HPDE6-E6E7 (cell line): ENCODE measurements around the gene MSANTD2.
A peak's percentile ranks its signal among the peaks of the same experiment; 100 is the strongest.

Experiments
- DNase-seq: peaks from one replicate; pipeline ENCODE4 v3.0.0; 2011; ENCODE audit warnings: missing footprints; ENCODE audit errors: extremely low spot score

The MSANTD2 gene

DNA sequence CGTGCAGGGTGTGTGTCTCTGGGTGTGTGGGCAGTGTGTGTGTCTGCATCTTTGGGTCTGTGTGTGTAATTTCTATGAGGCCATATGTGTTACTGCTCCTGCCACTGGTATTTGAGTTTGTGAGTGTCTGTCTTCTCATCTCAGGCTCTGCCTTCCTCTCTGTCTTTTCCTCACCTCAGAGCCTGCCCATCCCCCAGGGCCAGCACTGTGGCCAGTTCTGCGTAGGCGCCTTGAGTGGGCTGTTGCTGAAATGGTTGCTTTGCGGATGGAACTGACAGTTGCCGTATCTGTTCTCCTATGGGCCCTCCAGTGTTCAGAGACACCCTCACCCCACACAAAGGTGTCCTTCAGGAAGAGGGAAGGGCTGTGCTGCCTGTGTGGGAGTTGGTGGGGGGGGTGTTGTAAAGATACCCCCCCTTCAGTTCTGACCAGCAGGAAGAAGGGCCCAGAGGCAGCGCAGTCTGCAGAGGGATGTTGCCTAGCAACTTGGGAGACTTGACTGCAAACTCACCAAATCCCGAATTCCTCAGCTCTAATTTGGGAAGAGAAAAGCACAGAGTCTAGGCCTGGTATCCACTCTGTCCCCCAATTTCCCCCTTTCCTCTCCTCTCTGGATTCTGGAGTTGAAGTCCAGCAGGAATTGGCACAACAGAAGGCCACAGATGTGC, 62.4 kb downstream of the MSANTD2 start:
- DNase-seq: no peak

DNA sequence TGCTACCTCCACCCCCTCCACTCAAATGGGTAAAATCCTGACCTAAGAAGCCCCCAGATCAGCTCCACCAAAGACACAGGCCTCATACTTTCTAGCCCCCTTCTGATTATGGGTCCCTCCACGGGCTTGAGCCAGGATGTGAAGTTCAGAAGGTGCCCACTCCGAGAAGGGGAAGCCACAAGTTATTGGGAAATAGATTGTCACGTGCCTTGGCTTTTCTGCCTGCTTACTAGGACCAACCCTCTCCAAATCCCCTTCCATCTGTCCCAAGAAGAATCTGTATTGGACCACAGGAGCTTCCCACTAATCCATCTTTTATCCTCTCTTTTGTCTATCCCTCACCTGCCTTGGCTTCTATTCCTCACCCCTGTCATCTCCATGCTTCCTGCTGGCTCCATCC, 63.5 kb downstream of the MSANTD2 start:
- no peak for DNase-seq

DNA sequence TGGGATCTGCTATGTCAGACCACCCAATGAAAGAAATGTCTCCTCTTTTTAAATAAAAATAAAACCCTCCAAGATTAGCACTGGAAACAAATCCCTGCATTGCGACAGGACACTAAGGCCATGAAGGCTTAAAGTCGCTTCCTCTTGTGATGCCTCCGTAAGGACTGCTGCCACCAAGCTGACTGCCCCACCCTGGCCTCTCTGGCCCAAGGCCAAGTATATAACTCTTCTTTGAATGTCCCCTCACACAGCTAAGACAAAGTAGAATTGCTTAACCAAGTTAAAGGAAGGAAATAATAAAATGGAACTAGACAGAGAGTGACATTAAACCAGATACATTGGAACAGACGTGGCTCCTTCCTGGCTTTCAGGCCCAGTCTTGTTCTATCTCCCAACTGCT, 68.0 kb downstream of the MSANTD2 start:
- DNase-seq: no peak

DNA sequence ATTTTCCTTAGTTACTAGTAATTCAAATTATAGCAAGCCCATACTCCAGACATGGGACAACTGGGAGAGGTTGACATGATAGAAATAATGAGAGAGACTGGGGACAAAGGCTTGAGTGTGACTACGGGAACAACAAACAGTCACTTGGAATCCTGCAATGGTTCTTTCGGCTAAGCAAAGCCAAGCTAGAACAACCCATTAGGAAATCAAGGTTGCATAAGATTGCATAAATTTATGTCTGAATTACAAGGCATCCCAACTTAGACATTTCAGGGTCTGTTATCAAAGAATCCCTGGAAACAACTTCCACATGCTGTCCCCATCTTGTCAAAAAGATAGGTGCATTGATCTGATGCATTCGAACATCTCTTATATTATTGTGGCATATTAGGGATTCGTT, 70.6 kb downstream of the MSANTD2 start:
- no peak for DNase-seq

DNA sequence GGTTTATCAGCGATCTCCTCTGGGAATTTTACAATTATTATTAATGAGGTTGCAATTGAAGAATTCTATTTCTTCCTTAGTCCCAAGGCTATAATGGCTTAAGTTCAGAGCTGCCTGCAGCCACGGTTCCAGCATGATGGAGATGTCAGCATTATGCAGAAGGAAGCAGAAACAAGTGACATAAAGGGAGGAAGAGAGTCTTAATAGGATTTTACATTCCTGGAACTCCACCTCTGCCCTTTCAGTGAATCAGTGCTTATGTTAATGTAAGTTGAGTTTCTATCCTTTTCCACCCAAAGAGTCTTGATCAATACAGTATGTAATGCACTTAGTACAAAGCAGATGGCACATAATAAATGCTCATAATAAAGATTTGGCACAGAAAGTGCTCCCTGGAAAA, 72.1 kb downstream of the MSANTD2 start:
- DNase-seq: no peak

DNA sequence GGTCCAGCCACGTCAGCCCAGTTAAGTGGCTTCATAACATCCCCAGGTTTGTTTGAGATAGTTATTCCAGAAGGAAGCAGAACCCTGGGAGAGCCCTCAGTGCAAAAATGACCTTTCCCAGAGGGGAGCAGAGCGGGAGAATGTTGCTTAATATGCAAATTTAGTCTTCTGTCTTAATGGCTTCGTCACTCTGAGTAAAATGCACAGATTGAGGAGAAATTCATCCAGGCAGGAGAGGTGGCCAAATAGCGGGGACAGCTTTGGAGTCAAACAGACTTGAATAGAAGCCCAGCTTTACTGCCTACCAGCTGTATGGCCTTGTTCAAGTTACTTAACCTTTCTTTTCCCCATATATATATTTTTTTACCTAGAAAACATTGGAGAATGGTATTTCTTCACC, 72.7 kb downstream of the MSANTD2 start:
- no peak for DNase-seq

DNA sequence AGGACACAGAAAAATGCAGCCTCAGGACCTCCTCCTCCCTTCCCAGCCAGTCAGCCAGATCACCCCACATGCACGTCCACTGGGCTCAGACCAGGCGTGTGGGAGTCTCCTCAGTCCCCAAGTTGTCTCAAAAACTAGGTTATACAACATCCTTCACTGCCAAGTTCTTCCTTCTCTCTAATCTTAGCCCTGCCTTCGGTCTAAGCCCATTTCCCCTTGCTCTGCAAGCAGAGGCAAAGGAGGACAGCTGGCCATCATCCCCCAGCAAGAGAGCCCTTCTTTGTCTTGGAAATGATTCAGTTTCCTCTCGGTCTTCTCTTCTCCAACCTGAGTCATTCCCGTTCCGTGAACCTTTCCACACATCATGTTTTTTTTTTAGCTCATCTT, 74.5 kb downstream of the MSANTD2 start:
- no peak for DNase-seq

DNA sequence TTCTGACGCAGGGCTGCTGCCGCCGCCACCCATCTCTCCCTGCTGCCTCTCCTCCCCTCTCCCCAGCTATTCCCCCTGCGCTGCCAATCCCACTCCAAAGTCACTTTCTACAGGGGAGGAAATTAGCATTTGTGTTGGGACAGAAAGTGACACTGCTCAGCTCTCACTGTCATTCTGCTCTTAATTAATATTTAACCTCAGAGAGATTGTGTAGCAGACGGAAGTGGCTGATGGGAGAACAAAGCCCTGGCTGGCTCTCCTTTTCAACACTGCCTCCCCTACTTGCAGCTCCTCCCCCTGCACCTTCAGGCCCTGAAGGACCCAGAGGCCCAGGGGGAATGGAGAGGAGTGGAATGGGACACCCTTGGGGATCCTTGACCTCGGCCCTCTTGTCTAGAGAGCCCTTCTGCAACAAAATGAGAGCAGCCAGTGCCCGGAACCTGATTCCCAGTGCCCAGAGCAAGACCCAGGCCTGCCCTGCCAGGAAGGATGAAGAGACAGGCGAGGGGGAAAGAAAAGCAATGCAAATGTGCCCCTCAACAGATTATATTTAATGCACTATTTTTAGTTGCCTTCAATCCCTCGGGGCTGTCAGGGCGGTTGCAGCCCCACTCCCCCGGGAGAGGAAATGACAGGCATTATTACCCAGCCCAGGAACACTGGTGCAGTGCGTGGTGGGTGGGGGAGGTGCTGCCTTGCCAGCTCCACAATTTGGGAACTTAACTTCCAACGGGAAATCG, 75.1 kb downstream of the MSANTD2 start:
- DNase-seq: no peak

DNA sequence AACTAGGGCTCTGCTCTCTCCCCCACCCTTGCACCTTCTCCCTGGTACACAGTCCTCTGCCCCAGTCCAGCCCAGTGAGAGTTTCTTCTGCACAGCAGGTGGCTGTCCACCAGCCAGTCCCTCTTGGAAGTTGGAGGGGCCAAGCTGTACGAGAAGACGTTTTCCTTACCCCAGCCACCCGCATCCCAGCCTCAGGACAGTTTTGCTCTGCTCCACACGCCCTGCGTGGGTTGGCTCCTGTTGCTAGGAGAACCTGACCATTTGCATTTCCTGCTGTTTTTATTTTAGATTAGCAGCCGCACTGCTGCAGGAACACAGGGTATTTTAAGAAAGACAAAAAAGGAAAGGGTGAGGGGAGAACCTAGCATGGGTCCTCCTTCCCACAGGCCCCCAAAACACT, 78.0 kb downstream of the MSANTD2 start:
- no peak for DNase-seq

DNA sequence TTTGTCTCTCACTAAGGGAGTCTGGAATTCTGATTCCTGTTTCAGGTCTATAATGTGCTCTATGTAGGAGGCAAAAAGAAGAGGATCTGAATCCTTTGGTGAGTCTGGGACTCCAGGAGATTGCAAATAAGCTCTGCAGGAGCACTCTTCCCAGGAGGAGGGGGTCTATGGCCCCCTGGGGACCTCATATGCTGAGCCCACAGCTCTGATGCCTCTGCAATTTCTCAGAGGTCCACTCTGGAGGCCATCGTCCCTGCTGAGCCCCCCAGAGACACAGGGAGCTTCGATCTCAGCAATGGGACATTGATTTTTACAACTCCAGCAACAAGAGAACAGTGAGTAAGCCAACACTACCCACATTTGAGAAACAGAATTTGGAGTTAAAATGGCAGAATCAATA, 80.7 kb downstream of the MSANTD2 start:
- no peak for DNase-seq

DNA sequence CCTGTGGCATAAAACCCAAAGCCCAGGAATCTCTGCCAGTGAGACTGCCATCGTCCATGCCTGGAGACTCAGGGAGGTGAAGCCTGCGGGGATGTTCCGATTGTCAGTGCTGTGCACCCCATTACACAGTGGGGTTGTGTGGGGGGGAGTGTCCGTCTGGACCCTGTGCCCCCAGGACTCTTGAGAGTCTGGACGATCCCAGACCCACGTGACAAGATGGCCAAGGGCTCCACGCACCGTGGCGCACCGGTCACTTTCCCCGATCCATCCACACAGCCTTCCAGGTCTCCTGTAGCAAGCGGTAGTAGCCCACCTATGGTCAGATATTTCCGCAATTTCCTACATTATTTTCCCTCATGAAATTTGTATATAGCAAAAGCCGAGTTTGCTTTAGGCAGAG, 81.4 kb downstream of the MSANTD2 start:
- DNase-seq: no peak

DNA sequence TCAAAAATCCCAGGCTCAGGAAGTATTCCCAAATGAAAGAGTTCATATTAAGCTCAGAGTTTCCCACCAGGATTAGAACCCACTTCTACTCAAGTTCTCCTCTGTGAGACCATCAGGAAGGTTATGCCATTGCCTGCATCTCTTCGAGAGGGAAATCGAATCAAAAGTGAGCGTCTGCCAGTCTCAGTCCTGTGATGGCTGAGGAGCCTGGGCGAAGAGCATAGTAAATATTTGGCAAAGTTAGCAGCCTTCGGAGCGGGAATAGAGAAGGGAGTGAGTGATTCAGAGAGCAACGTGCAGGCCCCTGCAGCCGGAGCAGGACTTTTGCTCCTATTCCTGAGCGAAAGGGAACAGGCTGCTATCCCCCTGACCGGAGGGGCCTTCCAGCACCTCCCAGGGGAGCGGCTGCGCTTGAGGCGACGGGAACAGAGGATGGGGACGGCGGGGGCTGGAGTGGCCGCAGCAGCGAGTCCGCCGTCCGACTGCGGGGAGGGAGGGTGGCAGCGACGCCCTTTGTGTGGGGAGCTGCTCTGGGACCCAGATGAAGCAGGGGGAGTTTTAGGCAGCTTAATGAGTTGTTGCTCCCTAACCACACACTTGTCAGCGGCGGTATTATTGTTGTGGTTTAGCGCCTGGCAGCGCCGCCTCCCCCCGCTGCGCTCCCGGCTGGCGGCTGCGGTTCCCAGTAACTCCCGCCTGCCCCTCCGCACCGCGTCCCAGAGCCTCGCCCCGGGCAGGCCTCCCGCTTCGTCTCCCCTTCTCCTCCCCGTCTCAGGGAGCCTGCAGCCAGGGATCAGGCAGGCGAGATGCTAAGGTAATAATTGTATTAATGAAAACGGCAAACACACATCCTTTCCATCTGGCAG, 82.2 kb downstream of the MSANTD2 start:
- peak; percentile 23 for DNase-seq

DNA sequence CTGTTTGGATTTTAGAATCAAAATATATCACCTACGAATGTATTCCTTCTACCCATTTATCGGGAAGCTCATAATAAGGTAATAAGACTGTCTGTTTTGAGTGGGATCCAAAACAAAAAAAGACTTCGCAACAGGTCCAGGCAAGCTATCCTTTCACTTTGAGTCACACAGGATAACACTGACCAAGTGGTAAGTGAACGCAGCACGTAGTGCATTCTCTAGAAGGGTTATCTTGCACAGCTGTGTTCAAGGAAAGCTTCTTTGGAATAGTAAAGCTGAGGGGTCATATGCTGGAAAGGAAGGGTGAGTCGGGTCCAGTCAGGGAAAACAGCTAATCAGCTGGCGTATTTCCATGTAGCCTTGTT, 82.8 kb downstream of the MSANTD2 start:
- DNase-seq: peak; percentile 64

DNA sequence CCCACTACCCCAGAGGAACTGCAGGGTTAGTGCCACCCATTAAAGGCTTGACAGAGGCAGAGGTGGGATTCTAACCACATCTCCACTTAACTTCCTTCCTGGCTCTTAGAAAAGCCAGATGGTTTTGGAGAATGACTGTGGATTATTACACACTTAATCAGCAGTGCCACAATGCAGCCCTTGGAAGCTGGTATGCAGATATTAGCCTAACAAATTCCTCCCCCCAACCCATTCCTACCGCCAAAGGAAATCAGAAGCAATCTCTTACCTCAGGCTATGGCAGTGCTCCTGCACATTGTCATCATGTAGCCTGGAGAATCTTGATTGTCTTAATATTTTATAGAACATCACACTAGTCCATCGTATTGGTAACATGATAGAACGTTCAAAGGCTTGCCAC, 83.6 kb downstream of the MSANTD2 start:
- DNase-seq: no peak
